Mesodermal cell (in vitro differentiated cells): Measurements from ENCODE around the gene PABPC1L2B. TPM values are rescaled to one million over a fixed set of nuclear protein-coding genes. Genes with fewer than 3 reads are reported as not detected.
"Not testable (repeated sequence)": the region's sequence is repeated elsewhere in the genome, so short reads cannot be mapped to it uniquely, and the experiment has no call there.

Source experiments
- H3K27ac ChIP-seq: 2 replicates; pipeline ENCODE4 v1.7.0; 2013; ENCODE audit warnings: mild to moderate bottlenecking, low read depth, low read length, moderate library complexity; ENCODE audit not compliant: severe bottlenecking
- H3K36me3 ChIP-seq: 2 replicates; pipeline ENCODE4 v1.7.1; 2013; ENCODE audit warnings: mild to moderate bottlenecking, low read length, moderate library complexity; ENCODE audit not compliant: control insufficient read depth, insufficient read depth
- H3K4me1 ChIP-seq: one replicate; pipeline ENCODE4 v1.7.1; 2013; ENCODE audit warnings: mild to moderate bottlenecking, low read length; ENCODE audit not compliant: insufficient read depth, control insufficient read depth, poor library complexity, severe bottlenecking
- H3K4me3 ChIP-seq: 2 replicates; pipeline ENCODE4 v1.7.0; 2013; ENCODE audit warnings: low read length, control low read depth, mild to moderate bottlenecking; ENCODE audit not compliant: insufficient read depth, poor library complexity, severe bottlenecking; ENCODE audit errors: extremely low read depth
- H3K9me3 ChIP-seq: 2 replicates; pipeline ENCODE4 v1.7.1; 2013; ENCODE audit warnings: mild to moderate bottlenecking, low read length, moderate library complexity; ENCODE audit not compliant: control insufficient read depth
- WGBS, 2 experiments: methylation state at CpG; one replicate each; pipeline ENCODE4 v1.1.5; 2013; ENCODE audit warnings: missing lambda C conversion rate in 2 of 2; ENCODE audit not compliant: insufficient coverage in 2 of 2; 5-methylcytosine and 5-hydroxymethylcytosine counted together
- polyA plus RNA-seq, 2 experiments: library from polyadenylated mRNA; stranded (reverse); fragments of 50-300 nt; gene quantifications; one replicate each; pipeline ENCODE4 v1.2.3, GENCODE V29; 2013

The PABPC1L2B gene
- 1.3 TPM for polyA plus RNA-seq (2013, experiment 1 of 2)
- polyA plus RNA-seq (2013, experiment 2 of 2) = 0.20 TPM

DNA sequence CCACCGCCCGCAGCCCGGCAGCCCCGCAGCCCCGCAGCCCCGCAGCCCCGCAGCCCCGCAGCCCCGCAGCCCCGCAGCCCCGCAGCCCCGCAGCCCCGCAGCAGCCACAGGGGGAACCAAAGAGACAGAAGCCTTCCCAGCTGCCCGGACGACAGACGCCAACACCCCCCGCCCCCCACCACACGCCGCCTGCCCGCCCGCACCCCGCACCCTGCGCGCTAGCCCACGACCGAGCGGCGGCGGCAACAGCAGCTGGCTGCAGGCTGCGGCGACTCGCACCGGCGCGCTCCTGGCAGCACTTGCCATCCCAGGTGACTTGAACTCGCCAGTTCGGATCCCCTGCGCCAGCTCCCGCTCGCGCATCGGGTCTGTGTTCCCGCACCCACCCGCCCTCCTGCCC lies at the start of gene PABPC1L2B:
Gene PABPC1L2B (plus strand): TSS at position 207 of the 400 bp plus-strand sequence. CDS start 704 bp downstream, outside the sequence.
- H3K4me3 ChIP-seq, H3K4me1 ChIP-seq, H3K27ac ChIP-seq, H3K36me3 ChIP-seq, H3K9me3 ChIP-seq: not testable (repeated sequence)
- WGBS, 2 experiments = no CpG with 5 or more reads among the region's 44 CpGs

DNA sequence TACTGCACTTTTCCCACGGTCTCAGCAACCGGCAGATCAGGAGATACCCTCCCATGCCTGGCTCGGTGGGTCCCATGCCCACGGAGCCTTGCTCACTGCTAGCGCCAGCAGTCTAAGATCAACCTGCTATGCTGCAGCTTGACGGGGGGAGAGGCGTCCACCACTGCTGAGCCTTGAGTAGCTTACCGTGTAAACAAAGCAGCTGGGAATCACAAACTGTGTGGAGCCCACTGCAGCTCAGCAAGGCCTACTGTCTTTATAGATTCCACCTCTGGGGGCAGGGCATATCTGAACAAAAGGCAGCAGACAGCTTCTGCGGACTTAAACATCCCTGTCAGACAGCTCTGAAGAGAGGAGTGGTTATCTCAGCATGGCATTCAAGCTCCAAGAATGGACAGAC lies 42.8 kb upstream of the PABPC1L2B start:
- WGBS, 2 experiments = no CpG with 5 or more reads among the region's 9 CpGs
- not testable (repeated sequence) for H3K4me1 ChIP-seq, H3K4me3 ChIP-seq, H3K9me3 ChIP-seq, H3K36me3 ChIP-seq, H3K27ac ChIP-seq

GRCh38 chrX:72971859-72972258 lies 30.9 kb upstream of the PABPC1L2B start:
- no CpG with 5 or more reads among the region's 5 CpGs for WGBS, 2 experiments
- H3K27ac ChIP-seq, H3K4me3 ChIP-seq, H3K9me3 ChIP-seq, H3K36me3 ChIP-seq, H3K4me1 ChIP-seq: not testable (repeated sequence)

- not testable (repeated sequence) for H3K9me3 ChIP-seq, H3K4me3 ChIP-seq, H3K4me1 ChIP-seq, H3K27ac ChIP-seq, H3K36me3 ChIP-seq
- no CpG with 5 or more reads among the region's 7 CpGs for WGBS, 2 experiments
Measured at GRCh38 chrX:72974885-72975284, 27.9 kb upstream of the PABPC1L2B start.

GRCh38 chrX:72980894-72981469 lies 21.8 kb upstream of the PABPC1L2B start:
- not testable (repeated sequence) for H3K27ac ChIP-seq, H3K9me3 ChIP-seq, H3K36me3 ChIP-seq, H3K4me1 ChIP-seq, H3K4me3 ChIP-seq
- WGBS, 2 experiments = 67% methylated on average over 2 of the region's 5 CpGs; no CpG with 5 or more reads in 1 of the 2 experiments

DNA sequence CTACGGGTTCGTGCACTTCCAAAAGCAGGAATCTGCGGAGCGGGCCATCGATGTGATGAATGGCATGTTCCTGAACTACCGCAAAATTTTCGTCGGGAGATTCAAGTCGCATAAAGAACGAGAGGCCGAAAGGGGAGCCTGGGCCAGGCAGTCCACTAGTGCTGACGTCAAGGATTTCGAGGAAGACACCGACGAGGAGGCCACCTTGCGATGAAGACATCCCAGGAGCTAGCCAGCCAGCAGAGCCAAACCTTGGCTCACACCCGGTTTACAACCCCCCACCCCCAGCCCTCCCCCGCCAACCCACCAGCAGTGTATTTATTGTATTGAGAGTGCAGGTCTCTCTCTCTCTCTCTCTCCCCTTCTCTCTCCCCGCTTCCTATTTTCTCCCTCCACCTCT lies 1.3 kb downstream of the PABPC1L2B start:
- no CpG with 5 or more reads among the region's 19 CpGs for whole genome bisulfite sequencing, 2 experiments
- H3K4me3 ChIP-seq, H3K4me1 ChIP-seq, H3K9me3 ChIP-seq, H3K36me3 ChIP-seq, H3K27ac ChIP-seq: not testable (repeated sequence)

GRCh38 chrX:73021361-73022092 lies 18.8 kb downstream of the PABPC1L2B start:
- Histone ChIP-seq H3K4me1 (no peaks in the 10 kb centered on the region), H3K27ac (no peak overlapping the region), H3K36me3 (no peaks in the 10 kb centered on the region), H3K4me3 (no peak overlapping the region), H3K9me3 (no peaks in the 10 kb centered on the region)
- 80 to 100% methylated on average over 1 of the region's 30 CpGs for WGBS, 2 experiments

DNA sequence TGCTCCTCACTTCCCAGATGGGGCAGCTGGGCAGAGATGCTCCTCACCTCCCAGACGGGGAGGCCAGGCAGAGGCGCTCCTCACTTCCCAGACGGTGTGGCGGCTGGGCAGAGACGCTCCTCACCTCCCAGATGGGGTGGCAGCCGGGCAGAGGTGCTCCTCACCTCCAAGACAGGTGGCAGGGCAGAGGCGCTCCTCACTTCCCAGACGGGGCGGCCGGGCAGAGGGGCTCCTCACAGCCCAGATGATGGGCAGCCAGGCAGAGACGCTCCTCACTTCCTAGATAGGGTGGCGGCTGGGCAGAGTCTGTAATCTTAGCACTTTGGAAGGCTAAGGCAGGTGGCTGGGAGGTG lies 19.3 kb downstream of the PABPC1L2B start:
- 97% methylated on average over 6 of the region's 12 CpGs; no CpG with 5 or more reads in 1 of the 2 experiments for WGBS, 2 experiments
- H3K4me1 ChIP-seq, H3K9me3 ChIP-seq, H3K27ac ChIP-seq, H3K36me3 ChIP-seq, H3K4me3 ChIP-seq: not testable (repeated sequence)

DNA sequence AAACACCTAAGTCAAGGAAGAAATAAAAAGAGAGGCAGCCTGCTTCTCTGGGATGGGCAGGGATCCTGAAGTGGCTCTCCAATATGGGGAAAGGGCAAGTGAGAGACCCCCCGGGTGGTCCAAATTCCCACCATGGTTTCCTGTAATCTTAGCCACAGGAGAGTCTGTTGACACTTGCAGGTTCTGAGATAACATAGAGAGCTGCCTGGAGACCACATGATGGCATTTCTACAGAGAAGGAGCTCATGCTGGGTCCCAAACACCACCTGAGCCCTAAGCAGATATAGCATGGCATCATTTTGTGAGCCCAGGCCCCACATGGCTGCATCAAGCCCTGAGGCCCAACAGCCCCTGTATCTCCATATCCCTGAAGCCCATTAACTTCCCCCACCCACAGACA lies 26.1 kb downstream of the PABPC1L2B start:
- no peaks in the 10 kb centered on the region for H3K9me3 ChIP-seq

More for the DNA sequence above, 26.1 kb downstream of the PABPC1L2B start:
- Histone ChIP-seq H3K4me3 (no peak overlapping the region), H3K27ac (no peak overlapping the region), H3K4me1 (no peaks in the 10 kb centered on the region), H3K36me3 (no peaks in the 10 kb centered on the region)
- WGBS, 2 experiments = no CpG with 5 or more reads among the region's 1 CpG
